ENCODE data around the gene RAC3. TPM values are rescaled to one million over a fixed set of nuclear protein-coding genes. Genes with fewer than 3 reads are reported as not detected.
A peak's percentile ranks its signal among the peaks of the same experiment; 100 is the strongest.

The RAC3 gene
- total and polyA plus RNA-seq, 7 donors: 0.60 to 11.8 (median 2.8) TPM

DNA sequence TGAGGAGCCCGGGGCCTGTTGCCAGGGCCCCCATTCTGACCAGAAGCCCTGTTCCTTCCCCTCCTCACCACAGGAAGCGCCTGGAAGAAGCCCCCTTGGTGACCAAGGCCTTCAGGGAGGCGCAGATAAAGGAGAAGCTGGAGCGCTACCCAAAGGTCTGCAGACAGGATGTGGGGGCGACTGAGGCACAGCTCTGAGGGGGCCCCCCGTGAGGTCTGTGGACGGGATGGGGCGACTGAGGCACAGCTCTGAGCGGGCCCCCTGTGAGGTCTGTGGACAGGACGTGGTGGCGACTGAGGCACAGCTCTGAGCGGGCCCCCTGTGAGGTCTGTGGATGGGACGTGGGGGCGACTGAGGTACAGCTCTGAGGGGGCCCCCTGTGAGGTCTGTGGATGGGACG is 22.1 kb upstream of the RAC3 start:
- no peaks in the 10 kb centered on the region for H3K27me3 ChIP-seq
- no peaks in the 10 kb centered on the region for H3K9me3 ChIP-seq
- intact Hi-C loops (cut with DNase I): no loop called here
- H3K4me3 ChIP-seq: no peak overlapping the region
- 84 to 92% methylated on average over 15 of the region's 15 CpGs for WGBS, 2 donors
- no peak for TF ChIP-seq EP300 (IDR thresholded peaks at IDR 0.05)
- TF ChIP-seq, protein P1, sequence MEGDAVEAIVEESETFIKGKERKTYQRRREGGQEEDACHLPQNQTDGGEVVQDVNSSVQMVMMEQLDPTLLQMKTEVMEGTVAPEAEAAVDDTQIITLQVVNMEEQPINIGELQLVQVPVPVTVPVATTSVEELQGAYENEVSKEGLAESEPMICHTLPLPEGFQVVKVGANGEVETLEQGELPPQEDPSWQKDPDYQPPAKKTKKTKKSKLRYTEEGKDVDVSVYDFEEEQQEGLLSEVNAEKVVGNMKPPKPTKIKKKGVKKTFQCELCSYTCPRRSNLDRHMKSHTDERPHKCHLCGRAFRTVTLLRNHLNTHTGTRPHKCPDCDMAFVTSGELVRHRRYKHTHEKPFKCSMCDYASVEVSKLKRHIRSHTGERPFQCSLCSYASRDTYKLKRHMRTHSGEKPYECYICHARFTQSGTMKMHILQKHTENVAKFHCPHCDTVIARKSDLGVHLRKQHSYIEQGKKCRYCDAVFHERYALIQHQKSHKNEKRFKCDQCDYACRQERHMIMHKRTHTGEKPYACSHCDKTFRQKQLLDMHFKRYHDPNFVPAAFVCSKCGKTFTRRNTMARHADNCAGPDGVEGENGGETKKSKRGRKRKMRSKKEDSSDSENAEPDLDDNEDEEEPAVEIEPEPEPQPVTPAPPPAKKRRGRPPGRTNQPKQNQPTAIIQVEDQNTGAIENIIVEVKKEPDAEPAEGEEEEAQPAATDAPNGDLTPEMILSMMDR (IDR thresholded peaks at IDR 0.05): no peak
- TF ChIP-seq POLR2A (IDR thresholded peaks at IDR 0.05): no peak
- TF ChIP-seq POLR2AphosphoS5 (IDR thresholded peaks at IDR 0.05): no peak
- no peak for DNase-seq
- peaks cover 3 to 61% (median 53%) of the 10 kb centered on the region in 4 donors for H3K4me1 ChIP-seq
- H3K27ac ChIP-seq: no peak overlapping the region
- peaks cover 0 to 6% (median 0%) of the 10 kb centered on the region in 4 donors for H3K36me3 ChIP-seq

DNA sequence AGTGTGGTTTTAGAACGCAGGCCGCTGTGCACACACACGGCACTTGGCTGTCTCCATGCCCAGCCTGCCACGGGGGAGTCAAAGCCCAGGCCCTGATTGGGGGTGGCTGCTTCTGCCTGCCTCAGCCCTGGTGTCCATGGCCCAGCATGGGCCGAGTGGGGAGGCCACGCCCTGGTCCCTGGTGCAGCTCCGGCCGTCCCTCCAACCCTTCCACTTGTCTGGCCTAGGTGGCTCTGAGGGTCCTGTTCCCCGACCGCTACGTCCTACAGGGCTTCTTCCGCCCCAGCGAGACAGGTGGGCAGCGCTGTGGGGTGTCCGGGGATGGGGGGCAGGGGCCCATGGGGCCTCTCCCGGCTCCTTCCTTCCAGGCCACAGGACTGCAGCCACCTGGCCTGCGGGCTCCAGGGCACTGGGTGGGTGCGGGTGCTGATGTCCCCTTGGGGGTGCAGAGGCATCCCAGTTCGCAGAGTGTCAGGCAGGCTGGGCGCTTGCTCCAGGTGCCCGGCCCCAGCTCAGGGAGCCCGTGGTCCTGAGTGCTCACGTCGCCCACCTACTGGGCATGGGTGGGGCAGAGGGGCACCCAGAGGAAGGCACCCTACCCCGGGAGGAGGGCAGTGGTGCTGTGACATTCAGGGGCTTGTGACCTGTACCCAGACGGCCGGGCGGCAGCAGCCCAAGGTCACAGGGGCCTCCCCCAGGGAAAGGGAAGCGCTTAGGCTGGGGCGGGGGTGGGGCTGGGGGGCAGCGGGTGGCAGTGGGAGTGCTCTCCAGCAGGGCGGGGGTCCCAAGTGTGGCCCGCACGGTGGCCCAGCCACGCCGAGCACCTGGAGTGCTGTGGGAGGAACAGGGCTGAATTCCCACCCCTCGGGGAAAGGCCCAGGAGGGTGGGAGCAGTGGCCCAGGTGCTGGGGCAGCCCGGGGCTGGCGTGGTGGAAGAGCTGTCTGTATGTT is 20.6 kb upstream of the RAC3 start:
- TF ChIP-seq, protein P1 (IDR thresholded peaks at IDR 0.05): no peak
- TF ChIP-seq POLR2AphosphoS5 (IDR thresholded peaks at IDR 0.05) (no peak), EP300 (IDR thresholded peaks at IDR 0.05) (no peak), POLR2A (IDR thresholded peaks at IDR 0.05) (no peak)
- no peaks in the 10 kb centered on the region for H3K27me3 ChIP-seq
- H3K36me3 ChIP-seq: peaks cover 0 to 6% (median 0%) of the 10 kb centered on the region in 4 donors
- intact Hi-C loops (cut with DNase I): no loop called here
- no peaks in the 10 kb centered on the region for H3K9me3 ChIP-seq
- no peak for DNase-seq
- H3K4me3 ChIP-seq: no peak overlapping the region
- 93 to 95% methylated on average over 39 of the region's 39 CpGs for WGBS, 2 donors
- H3K4me1 ChIP-seq: peaks cover 3 to 49% (median 41%) of the 10 kb centered on the region in 4 donors
- no peak overlapping the region for H3K27ac ChIP-seq

DNA sequence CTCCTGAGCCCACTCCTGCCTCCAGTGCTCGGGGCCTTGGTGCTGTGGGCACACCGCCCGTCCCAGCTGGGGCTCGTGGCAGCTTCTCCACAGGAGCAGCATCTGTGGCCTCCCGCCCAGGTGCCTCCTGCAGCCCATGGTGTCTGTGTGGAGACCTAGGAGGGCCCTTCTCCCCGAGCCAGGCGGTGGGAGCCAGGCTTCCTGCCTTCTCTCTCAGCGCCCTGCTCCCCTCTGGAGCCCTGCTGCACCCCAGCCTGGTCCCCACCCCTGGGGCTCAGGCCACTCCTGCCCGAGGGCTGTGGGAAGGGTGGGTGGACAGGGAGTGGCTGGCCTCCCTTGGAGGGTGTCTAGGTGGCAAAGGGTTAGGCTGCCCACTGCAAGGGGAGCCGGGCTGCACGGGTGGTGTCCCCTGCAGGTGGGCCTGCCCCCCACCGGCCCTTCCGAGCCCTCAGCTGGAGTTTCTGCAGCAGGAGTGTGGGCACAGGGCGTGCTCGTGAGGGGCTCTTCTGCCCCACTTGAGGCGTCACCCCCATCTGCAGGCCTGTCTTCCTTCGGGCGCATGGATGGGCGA is 19.8 kb upstream of the RAC3 start:
- peaks cover 0 to 6% (median 0%) of the 10 kb centered on the region in 4 donors for H3K36me3 ChIP-seq
- no peak for DNase-seq
- no peaks in the 10 kb centered on the region for H3K9me3 ChIP-seq
- H3K4me3 ChIP-seq: no peak overlapping the region
- peak overlapping the region in 3 of 4 donors; percentile 87 to 90 (median 89) for H3K27ac ChIP-seq
- peaks cover 3 to 40% (median 32%) of the 10 kb centered on the region in 4 donors for H3K4me1 ChIP-seq
- WGBS, 2 donors: 91 to 92% methylated on average over 19 of the region's 19 CpGs
- TF ChIP-seq POLR2A (IDR thresholded peaks at IDR 0.05): no peak
- TF ChIP-seq EP300 (IDR thresholded peaks at IDR 0.05): no peak
- no peak for TF ChIP-seq POLR2AphosphoS5 (IDR thresholded peaks at IDR 0.05)
- TF ChIP-seq, protein P1 (IDR thresholded peaks at IDR 0.05): no peak
- no peaks in the 10 kb centered on the region for H3K27me3 ChIP-seq
- intact Hi-C loops (cut with DNase I): no loop called here

- Histone ChIP-seq H3K9me3 (no peaks in the 10 kb centered on the region), H3K4me1 (peaks cover 3 to 35% (median 28%) of the 10 kb centered on the region in 4 donors), H3K27ac (peak overlapping the region in 3 of 4 donors; percentile 87 to 90 (median 89)), H3K4me3 (no peak overlapping the region), H3K36me3 (peaks cover 0 to 7% (median 0%) of the 10 kb centered on the region in 4 donors), H3K27me3 (no peaks in the 10 kb centered on the region)
- intact Hi-C loops (cut with DNase I): no loop called here
- TF ChIP-seq POLR2AphosphoS5 (IDR thresholded peaks at IDR 0.05) (no peak), EP300 (IDR thresholded peaks at IDR 0.05) (no peak), POLR2A (IDR thresholded peaks at IDR 0.05) (no peak)
- TF ChIP-seq, protein P1 (IDR thresholded peaks at IDR 0.05): no peak
- DNase-seq: no peak
- WGBS, 2 donors: 79 to 83% methylated on average over 20 of the region's 20 CpGs
Observed at GRCh38 chr17:82012261-82012639, 19.2 kb upstream of the RAC3 start.

Data from sigmoid colon (tissue), 7 donors.